HEK293 (cell line): ENCODE measurements around the gene EFEMP2.

Experiments used
- CTCF ChIA-PET: fragments of 350-600 bp; formaldehyde crosslinking; extraction: SDS; loops from one replicate; lab custom pipeline; 2021; ENCODE audit warnings: antibody characterized with exemption; lab: Yijun Ruan, JAX
- POLR2A ChIA-PET: fragments of 300-600 bp; formaldehyde crosslinking; extraction: SDS; loops from one replicate; lab custom pipeline; 2020; ENCODE audit warnings: antibody characterized with exemption, inconsistent platforms; lab: Yijun Ruan, JAX
- H3K27ac ChIP-seq: fragments of 200-500 bp; sonication (Bioruptor generic); 2 replicates; pipeline ENCODE4 v1.5.1; 2014; ENCODE audit warnings: low read depth, low read length, control low read depth, inconsistent platforms; ENCODE audit errors: extremely low read depth
- H3K36me3 ChIP-seq, 2 experiments: fragments of 200-500 bp in 1 of 2; sonication (Bioruptor generic) in 1 of 2; 1 replicate in 1 of 2; 2 replicates in 1 of 2; pipeline ENCODE4 v1.5.1; 2014 to 2017; ENCODE audit warnings: inconsistent platforms in 2 of 2, low read length in 2 of 2; ENCODE audit not compliant: control insufficient read depth in 2 of 2, insufficient read depth in 1 of 2
- H3K4me1 ChIP-seq: fragments of 200-500 bp; sonication (Bioruptor generic); 2 replicates; pipeline ENCODE4 v1.5.1; 2014; ENCODE audit warnings: mild to moderate bottlenecking, low read length, inconsistent platforms; ENCODE audit not compliant: control insufficient read depth, insufficient read depth
- H3K4me3 ChIP-seq: 2 replicates; pipeline ENCODE4 v1.5.1; 2011; ENCODE audit warnings: low read depth, mild to moderate bottlenecking, control low read depth, low read length, moderate library complexity
- H3K9me3 ChIP-seq: fragments of 200-500 bp; sonication (Bioruptor generic); 2 replicates; pipeline ENCODE4 v1.5.1; 2014; ENCODE audit warnings: low read depth, low read length, inconsistent platforms; ENCODE audit not compliant: control insufficient read depth, insufficient read depth
- ATF2 ChIP-seq: fragments of 450-650 bp; formaldehyde crosslinking; IDR thresholded peaks from 2 replicates; pipeline ENCODE4 v1.5.1; 2016; ENCODE audit warnings: missing biosample characterization, missing genetic modification characterization, low read depth
- BCL6B ChIP-seq: fragments of 450-650 bp; formaldehyde crosslinking; IDR thresholded peaks from 2 replicates; pipeline ENCODE4 v1.5.1; 2017; ENCODE audit warnings: missing biosample characterization, missing genetic modification characterization
- HOXC10 ChIP-seq: sonication (generic); formaldehyde crosslinking; IDR thresholded peaks from 2 replicates; pipeline ENCODE4 v1.8.1; 2023; ENCODE audit warnings: mild to moderate bottlenecking, missing genetic modification reagents
- KLF1 ChIP-seq: fragments of 450-650 bp; formaldehyde crosslinking; IDR thresholded peaks from 2 replicates; pipeline ENCODE4 v1.5.1; 2016; ENCODE audit warnings: missing biosample characterization, missing genetic modification characterization
- PRDM1 ChIP-seq: fragments of 450-650 bp; formaldehyde crosslinking; IDR thresholded peaks from 2 replicates; pipeline ENCODE4; 2016; ENCODE audit warnings: missing biosample characterization, missing genetic modification characterization
- SP7 ChIP-seq: fragments of 450-650 bp; formaldehyde crosslinking; IDR thresholded peaks from 2 replicates; pipeline ENCODE4 v1.5.1; 2016; ENCODE audit warnings: missing biosample characterization, missing genetic modification characterization
- WT1 ChIP-seq: fragments of 450-650 bp; formaldehyde crosslinking; IDR thresholded peaks from 2 replicates; pipeline ENCODE4 v1.5.1; 2016; ENCODE audit warnings: missing biosample characterization, missing genetic modification characterization
- ZBTB10 ChIP-seq: fragments of 450-650 bp; formaldehyde crosslinking; IDR thresholded peaks from 2 replicates; pipeline ENCODE4 v1.5.1; 2016; ENCODE audit warnings: missing biosample characterization, missing genetic modification characterization
- ZBTB8A ChIP-seq: fragments of 450-650 bp; formaldehyde crosslinking; IDR thresholded peaks from 2 replicates; pipeline ENCODE4 v1.5.1; 2016; ENCODE audit warnings: missing biosample characterization, missing genetic modification characterization
- ZFP37 ChIP-seq: fragments of 450-650 bp; formaldehyde crosslinking; IDR thresholded peaks from 2 replicates; pipeline ENCODE4 v1.5.1; 2016; ENCODE audit warnings: missing biosample characterization, missing genetic modification characterization
- ZNF10 ChIP-seq: fragments of 450-650 bp; formaldehyde crosslinking; IDR thresholded peaks from 2 replicates; pipeline ENCODE4 v1.5.1; 2017; ENCODE audit warnings: missing biosample characterization, missing genetic modification characterization
- ZNF19 ChIP-seq: fragments of 450-650 bp; formaldehyde crosslinking; IDR thresholded peaks from 2 replicates; pipeline ENCODE4; 2016; ENCODE audit warnings: missing biosample characterization, missing genetic modification characterization, low read depth
- ZNF362 ChIP-seq: fragments of 450-650 bp; formaldehyde crosslinking; IDR thresholded peaks from 2 replicates; pipeline ENCODE4 v1.5.1; 2016; ENCODE audit warnings: missing biosample characterization, missing genetic modification characterization
- ZNF37A ChIP-seq: fragments of 450-650 bp; IDR thresholded peaks from 2 replicates; pipeline ENCODE4 v1.5.1; 2018; ENCODE audit warnings: missing biosample characterization, missing genetic modification characterization
- ZNF394 ChIP-seq: fragments of 450-650 bp; formaldehyde crosslinking; IDR thresholded peaks from 2 replicates; pipeline ENCODE4 v1.5.1; 2016; ENCODE audit warnings: missing biosample characterization, missing genetic modification characterization, mild to moderate bottlenecking, moderate library complexity, borderline replicate concordance
- ZNF571 ChIP-seq: fragments of 450-650 bp; formaldehyde crosslinking; IDR thresholded peaks from 2 replicates; pipeline ENCODE4 v1.5.0; 2017; ENCODE audit warnings: missing biosample characterization, missing genetic modification characterization
- ZNF645 ChIP-seq: fragments of 450-650 bp; formaldehyde crosslinking; IDR thresholded peaks from 2 replicates; pipeline ENCODE4; 2016; ENCODE audit warnings: missing biosample characterization, missing genetic modification characterization
- ZNF670 ChIP-seq: fragments of 450-650 bp; formaldehyde crosslinking; IDR thresholded peaks from 2 replicates; pipeline ENCODE4 v1.5.1; 2016; ENCODE audit warnings: missing biosample characterization, missing genetic modification characterization, low read depth
- ZNF791 ChIP-seq: fragments of 450-650 bp; formaldehyde crosslinking; IDR thresholded peaks from 2 replicates; pipeline ENCODE4 v1.5.1; 2016; ENCODE audit warnings: missing biosample characterization, missing genetic modification characterization

EFEMP2 gene

GRCh38 chr11:65816696-65817095 is 55.9 kb downstream of the EFEMP2 start:
- TF ChIP-seq KLF1, result no peak
- no peak for TF ChIP-seq ZNF19
- TF ChIP-seq WT1 (tag by site-specific recombination), result no peak
- no peak for TF ChIP-seq ZNF645 (tag by site-specific recombination)
- no peak for TF ChIP-seq SP7 (tag by site-specific recombination)
- TF ChIP-seq HOXC10, result no peak
- no peak for TF ChIP-seq ZNF394
- TF ChIP-seq ZBTB8A (tag by site-specific recombination), result no peak
- no peak for TF ChIP-seq ZNF571 (tag by site-specific recombination)
- TF ChIP-seq ZNF670 (tag by site-specific recombination), result no peak
- TF ChIP-seq ZNF10 (tag by site-specific recombination), result no peak
- TF ChIP-seq BCL6B (tag by site-specific recombination), result no peak
- TF ChIP-seq PRDM1, result no peak
- TF ChIP-seq ZNF791 (tag by site-specific recombination), result no peak
- TF ChIP-seq ZNF362 (tag by site-specific recombination), result no peak
- TF ChIP-seq ATF2 (tag by site-specific recombination), result no peak
- TF ChIP-seq ZNF37A (tag by site-specific recombination), result no peak
- TF ChIP-seq ZFP37 (tag by site-specific recombination), result no peak
- no peak for TF ChIP-seq ZBTB10
- TF ChIP-seq, all 188 proteins: peak for 0
- no peak overlapping the region for H3K4me3 ChIP-seq
- POLR2A ChIA-PET, result interaction anchor here (1.2 to 1.8 kb wide), 4 partner anchors 43 to 104 kb away, joined by 3 to 10 read pairs (median 5); partner anchors contain the start of genes KAT5 and RNASEH2C
- no peak overlapping the region for H3K27ac ChIP-seq
- no peaks in the 10 kb centered on the region for H3K9me3 ChIP-seq
- CTCF ChIA-PET, result interaction anchor here (0.6 to 5.4 kb wide), 22 partner anchors 8 to 191 kb away, joined by 3 to 45 read pairs (median 5); partner anchors contain the start of genes AP5B1, KAT5, MUS81 and RNASEH2C
- H3K36me3 ChIP-seq, result no peaks in the 10 kb centered on the region
- H3K4me1 ChIP-seq, result no peaks in the 10 kb centered on the region; the same call in 1 of the 2 replicates
